Measurements from ENCODE around the gene METAP1.

GRCh38 chr4:99100876-99101275 is 105.4 kb downstream of the METAP1 start:
- TF ChIP-seq CTCF (IDR thresholded peaks at IDR 0.05) (no peak), POLR2A (IDR thresholded peaks at IDR 0.05) (no peak)

Measured in vagina (tissue), 2 donors.